Thyroid gland (tissue), 4 donors: Measurements from ENCODE around the gene SETD1A. TPM values are rescaled to one million over a fixed set of nuclear protein-coding genes. Genes with fewer than 3 reads are reported as not detected.
A peak's percentile ranks its signal among the peaks of the same experiment; 100 is the strongest.

Experiments
- DNase-seq, 2 donors: peaks; one replicate each; pipeline ENCODE4 v3.0.0-alpha.2; 2019
- H3K27ac ChIP-seq, 3 donors: fragments of 200-600 bp; sonication (generic); 1 replicate in 2 of 3; 2 replicates in 1 of 3; pipeline ENCODE4 v1.5.1; 2016 to 2019; ENCODE audit warnings: mild to moderate bottlenecking in 1 of 3, moderate library complexity in 1 of 3
- H3K27me3 ChIP-seq: fragments of 200-600 bp; sonication (generic); one replicate; pipeline ENCODE4 v1.5.1; 2019
- H3K36me3 ChIP-seq, 2 donors: fragments of 200-600 bp; sonication (generic); one replicate each; pipeline ENCODE4 v1.5.1; 2016 to 2019
- H3K4me1 ChIP-seq, 2 donors: fragments of 200-600 bp; sonication (generic); one replicate each; pipeline ENCODE4 v1.5.1; 2017 to 2019
- H3K4me3 ChIP-seq, 3 donors: fragments of 200-600 bp; sonication (generic); replicated peaks in 1 of 3; 1 replicate in 2 of 3; 2 replicates in 1 of 3; pipeline ENCODE4 v1.5.1; 2016; ENCODE audit warnings: mild to moderate bottlenecking in 1 of 3
- H3K9me3 ChIP-seq: fragments of 200-600 bp; sonication (generic); one replicate; pipeline ENCODE4 v1.5.1; 2017
- POLR2A ChIP-seq, 2 donors: fragments of 450-650 bp; IDR thresholded peaks; one replicate each; pipeline ENCODE4 v1.6.1; 2017; ENCODE audit warnings: antibody characterized with exemption in 2 of 2, mild to moderate bottlenecking in 2 of 2, moderate library complexity in 1 of 2
- WGBS, 2 donors: methylation state at CpG; one replicate each; pipeline ENCODE4 v1.1.5; 2017; 5-methylcytosine and 5-hydroxymethylcytosine counted together
- intact Hi-C: fragments of 100-400 bp; cut with DNase I; formaldehyde crosslinking; loops from one replicate; pipeline ENCODE4 v1.15.1; 2023
- total RNA-seq, 4 donors: library from RNA; depleted of rRNA; stranded (reverse); fragments of >200 nt; gene quantifications; one replicate each; pipeline ENCODE4 v1.2.3, GENCODE V29; 2016
- TF ChIP-seq, protein P1 (sequence below), 6 experiments: fragments of 200-600 bp in 3 of 6; fragments of 450-650 bp in 3 of 6; sonication (generic) in 3 of 6; IDR thresholded peaks; one replicate each; pipeline ENCODE4 v1.5.1; 2016 to 2019; ENCODE audit warnings: antibody characterized with exemption in 6 of 6, mild to moderate bottlenecking in 2 of 6, inconsistent platforms in 1 of 6, moderate library complexity in 1 of 6

Gene SETD1A
- total RNA-seq, 4 donors from 2014 or later: 7.7 to 11.4 (median 9.2) TPM

DNA sequence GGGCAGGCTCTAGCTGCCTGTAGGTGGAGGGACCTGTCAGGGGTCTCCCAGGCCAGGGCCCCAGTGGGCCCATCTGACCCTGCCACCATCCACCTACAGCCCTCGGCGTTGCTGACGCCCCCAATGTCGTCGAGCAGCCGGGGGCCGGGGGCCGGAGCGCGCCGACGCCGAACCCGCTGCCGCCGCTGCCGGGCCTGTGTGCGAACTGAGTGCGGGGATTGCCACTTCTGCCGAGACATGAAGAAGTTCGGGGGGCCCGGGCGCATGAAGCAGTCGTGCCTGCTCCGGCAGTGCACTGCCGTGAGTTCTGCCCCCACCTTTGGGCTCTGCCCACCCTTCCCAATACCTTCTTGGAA lies 31.9 kb upstream of the SETD1A start:
- 93 to 94% methylated on average over 26 of the region's 26 CpGs for WGBS, 2 donors
- no peak overlapping the region for H3K27ac ChIP-seq
- DNase-seq: no peak
- no peaks in the 10 kb centered on the region for H3K9me3 ChIP-seq
- TF ChIP-seq, protein P1, sequence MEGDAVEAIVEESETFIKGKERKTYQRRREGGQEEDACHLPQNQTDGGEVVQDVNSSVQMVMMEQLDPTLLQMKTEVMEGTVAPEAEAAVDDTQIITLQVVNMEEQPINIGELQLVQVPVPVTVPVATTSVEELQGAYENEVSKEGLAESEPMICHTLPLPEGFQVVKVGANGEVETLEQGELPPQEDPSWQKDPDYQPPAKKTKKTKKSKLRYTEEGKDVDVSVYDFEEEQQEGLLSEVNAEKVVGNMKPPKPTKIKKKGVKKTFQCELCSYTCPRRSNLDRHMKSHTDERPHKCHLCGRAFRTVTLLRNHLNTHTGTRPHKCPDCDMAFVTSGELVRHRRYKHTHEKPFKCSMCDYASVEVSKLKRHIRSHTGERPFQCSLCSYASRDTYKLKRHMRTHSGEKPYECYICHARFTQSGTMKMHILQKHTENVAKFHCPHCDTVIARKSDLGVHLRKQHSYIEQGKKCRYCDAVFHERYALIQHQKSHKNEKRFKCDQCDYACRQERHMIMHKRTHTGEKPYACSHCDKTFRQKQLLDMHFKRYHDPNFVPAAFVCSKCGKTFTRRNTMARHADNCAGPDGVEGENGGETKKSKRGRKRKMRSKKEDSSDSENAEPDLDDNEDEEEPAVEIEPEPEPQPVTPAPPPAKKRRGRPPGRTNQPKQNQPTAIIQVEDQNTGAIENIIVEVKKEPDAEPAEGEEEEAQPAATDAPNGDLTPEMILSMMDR (IDR thresholded peaks at IDR 0.05): no peak
- TF ChIP-seq POLR2A (IDR thresholded peaks at IDR 0.05): no peak
- intact Hi-C loops: no loop called here
- peaks cover 9 to 10% of the 10 kb centered on the region in 2 donors for H3K4me1 ChIP-seq
- H3K27me3 ChIP-seq: no peaks in the 10 kb centered on the region
- H3K36me3 ChIP-seq: peaks cover 0 to 10% of the 10 kb centered on the region in 2 donors
- H3K4me3 ChIP-seq: no peak overlapping the region

DNA sequence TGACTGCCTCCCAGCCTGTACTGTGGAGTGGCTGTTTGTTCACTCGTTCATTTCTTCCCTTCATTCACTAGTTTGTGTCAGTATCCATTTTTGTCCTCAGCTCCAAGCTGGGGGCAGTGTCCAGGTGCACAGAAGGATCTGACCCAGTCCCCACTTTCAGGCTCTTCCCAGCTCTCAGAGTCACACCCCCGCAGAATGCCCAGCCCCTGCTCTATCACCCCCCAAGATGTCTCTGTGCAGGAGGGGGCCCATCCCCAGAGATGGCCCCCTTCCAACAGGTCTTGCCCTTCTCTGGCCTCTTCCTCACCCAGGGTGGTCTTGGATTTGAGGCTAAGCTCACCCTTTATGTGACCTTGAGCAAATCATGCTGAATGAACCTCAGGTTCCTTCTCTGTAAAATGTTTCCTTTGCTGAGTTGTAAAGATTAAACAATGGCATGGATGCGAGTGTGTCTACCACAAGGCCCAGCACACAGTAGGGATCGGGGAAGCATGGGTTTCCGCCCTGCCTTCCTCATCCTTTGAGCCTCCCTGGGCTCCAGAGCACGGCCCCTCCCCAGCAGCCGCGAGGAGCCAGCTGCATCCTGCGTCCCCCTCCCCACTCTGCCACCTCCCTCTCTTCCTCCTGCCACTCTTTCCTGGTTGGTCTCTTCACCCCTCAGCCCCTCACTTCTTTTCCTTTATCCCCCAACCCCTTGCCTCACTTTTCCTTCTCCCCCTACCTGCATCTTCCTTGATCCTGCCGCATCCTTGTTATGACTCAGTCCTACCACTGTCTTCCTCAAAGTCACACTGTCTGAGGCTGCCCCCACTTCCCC lies 31.4 kb upstream of the SETD1A start:
- WGBS, 2 donors: 75% methylated on average over 10 of the region's 10 CpGs
- H3K36me3 ChIP-seq: peaks cover under 1 to 15% of the 10 kb centered on the region in 2 donors
- no peak for DNase-seq

DNA sequence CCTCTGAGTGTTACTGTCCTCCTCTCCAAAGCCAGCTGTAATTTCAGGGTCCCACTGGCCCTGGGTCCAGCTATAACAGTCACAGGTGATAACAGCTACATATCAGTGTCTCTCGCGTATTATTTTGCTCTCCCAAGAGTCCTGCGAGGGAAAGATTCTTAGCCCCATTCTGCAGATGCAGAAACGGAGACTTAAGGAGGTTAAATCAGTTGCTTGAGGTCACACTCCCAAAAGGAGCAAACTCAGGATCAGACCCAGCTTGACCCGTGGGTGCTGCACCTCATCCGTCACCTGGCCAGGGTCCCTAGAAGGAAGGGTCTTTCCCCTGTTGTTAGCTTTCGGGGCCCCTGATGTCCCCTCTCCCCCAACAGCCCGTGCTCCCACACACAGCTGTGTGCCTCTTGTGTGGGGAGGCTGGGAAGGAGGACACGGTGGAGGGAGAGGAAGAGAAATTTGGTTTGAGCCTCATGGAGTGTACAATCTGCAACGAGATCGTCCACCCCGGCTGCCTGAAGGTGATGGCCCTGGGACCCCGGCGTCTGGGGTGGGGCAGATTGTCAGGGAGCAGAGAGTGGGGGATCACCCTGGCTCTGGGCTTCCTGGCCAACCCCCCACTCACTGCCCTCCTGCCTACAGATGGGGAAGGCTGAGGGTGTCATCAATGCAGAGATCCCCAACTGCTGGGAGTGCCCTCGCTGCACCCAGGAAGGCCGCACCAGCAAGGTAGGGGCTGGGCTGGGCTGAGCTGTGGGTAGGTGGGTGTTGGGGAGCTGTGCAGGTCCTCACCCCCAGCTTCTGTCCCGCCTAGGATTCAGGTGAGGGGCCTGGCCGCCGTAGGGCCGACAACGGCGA lies 30.4 kb upstream of the SETD1A start:
- intact Hi-C loops: no loop called here
- whole genome bisulfite sequencing, 2 donors: 90 to 95% methylated on average over 15 to 22 of the region's 22 CpGs
- H3K27ac ChIP-seq: no peak overlapping the region

More for the DNA sequence above, 31.4 kb upstream of the SETD1A start:
- Histone ChIP-seq H3K4me3 (no peak overlapping the region), H3K4me1 (peaks cover 9 to 10% of the 10 kb centered on the region in 2 donors), H3K27me3 (no peaks in the 10 kb centered on the region), H3K27ac (no peak overlapping the region), H3K9me3 (no peaks in the 10 kb centered on the region)
- intact Hi-C loops: no loop called here
- no peak for TF ChIP-seq POLR2A (IDR thresholded peaks at IDR 0.05)
- TF ChIP-seq, protein P1 (IDR thresholded peaks at IDR 0.05): no peak

DNA sequence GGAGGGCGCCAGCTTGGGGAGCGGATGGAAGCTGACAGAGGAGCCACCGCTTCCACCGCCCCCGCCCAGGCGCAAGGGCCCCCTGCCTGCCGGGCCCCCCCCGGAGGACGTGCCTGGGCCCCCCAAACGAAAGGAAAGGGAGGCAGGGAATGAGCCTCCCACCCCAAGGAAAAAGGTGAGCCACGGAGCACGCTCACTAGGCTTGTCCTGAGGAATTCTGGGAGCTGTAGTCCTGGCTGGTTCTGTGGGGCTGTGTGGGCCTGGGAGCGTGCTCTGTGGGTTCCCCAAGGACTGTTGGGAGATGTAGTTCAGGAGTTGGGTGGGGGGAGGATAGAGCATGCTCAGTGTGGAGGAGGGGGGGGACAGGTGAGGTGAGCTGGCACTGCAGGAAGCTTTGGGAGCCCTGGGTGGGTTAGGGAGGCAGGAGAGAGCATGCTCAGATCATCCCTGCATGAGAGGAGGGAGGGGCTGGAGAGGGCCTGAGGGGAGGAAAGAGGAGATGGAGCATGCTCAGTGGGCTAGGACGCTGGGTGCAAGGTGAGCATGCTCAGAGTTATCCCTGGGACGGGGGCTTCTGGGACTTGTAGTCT lies 29.7 kb upstream of the SETD1A start:
- WGBS, 2 donors: 64 to 67% methylated on average over 9 to 10 of the region's 15 CpGs
- Histone ChIP-seq H3K9me3 (no peaks in the 10 kb centered on the region), H3K27ac (no peak overlapping the region), H3K4me1 (peaks cover 4 to 9% of the 10 kb centered on the region in 2 donors), H3K4me3 (no peak overlapping the region), H3K36me3 (peaks cover 7 to 19% of the 10 kb centered on the region in 2 donors), H3K27me3 (no peaks in the 10 kb centered on the region)
- TF ChIP-seq, protein P1 (IDR thresholded peaks at IDR 0.05): no peak
- no peak for TF ChIP-seq POLR2A (IDR thresholded peaks at IDR 0.05)
- intact Hi-C loops: no loop called here
- DNase-seq: peak; percentile 47 to 52

More for the DNA sequence above, 30.4 kb upstream of the SETD1A start:
- H3K9me3 ChIP-seq: no peaks in the 10 kb centered on the region
- no peak for DNase-seq
- H3K27me3 ChIP-seq: no peaks in the 10 kb centered on the region
- peaks cover 3 to 19% of the 10 kb centered on the region in 2 donors for H3K36me3 ChIP-seq
- H3K4me1 ChIP-seq: peaks cover 4 to 9% of the 10 kb centered on the region in 2 donors
- H3K4me3 ChIP-seq: no peak overlapping the region
- no peak for TF ChIP-seq POLR2A (IDR thresholded peaks at IDR 0.05)
- TF ChIP-seq, protein P1 (IDR thresholded peaks at IDR 0.05): no peak
